GM19468 (cell line): ENCODE data around the gene MCMBP.
"Not testable (repeated sequence)": the region's sequence is repeated elsewhere in the genome, so short reads cannot be mapped to it uniquely, and the experiment has no call there.

Source experiments
- ATAC-seq: cut with Tn5 transposase; IDR thresholded peaks from one replicate; pipeline ENCODE4 v1.9.1; 2021; ENCODE audit warnings: mild to moderate bottlenecking, moderate library complexity, moderate number of reproducible peaks; ENCODE audit not compliant: unreplicated experiment; ENCODE audit errors: extremely low read depth

The MCMBP gene

DNA sequence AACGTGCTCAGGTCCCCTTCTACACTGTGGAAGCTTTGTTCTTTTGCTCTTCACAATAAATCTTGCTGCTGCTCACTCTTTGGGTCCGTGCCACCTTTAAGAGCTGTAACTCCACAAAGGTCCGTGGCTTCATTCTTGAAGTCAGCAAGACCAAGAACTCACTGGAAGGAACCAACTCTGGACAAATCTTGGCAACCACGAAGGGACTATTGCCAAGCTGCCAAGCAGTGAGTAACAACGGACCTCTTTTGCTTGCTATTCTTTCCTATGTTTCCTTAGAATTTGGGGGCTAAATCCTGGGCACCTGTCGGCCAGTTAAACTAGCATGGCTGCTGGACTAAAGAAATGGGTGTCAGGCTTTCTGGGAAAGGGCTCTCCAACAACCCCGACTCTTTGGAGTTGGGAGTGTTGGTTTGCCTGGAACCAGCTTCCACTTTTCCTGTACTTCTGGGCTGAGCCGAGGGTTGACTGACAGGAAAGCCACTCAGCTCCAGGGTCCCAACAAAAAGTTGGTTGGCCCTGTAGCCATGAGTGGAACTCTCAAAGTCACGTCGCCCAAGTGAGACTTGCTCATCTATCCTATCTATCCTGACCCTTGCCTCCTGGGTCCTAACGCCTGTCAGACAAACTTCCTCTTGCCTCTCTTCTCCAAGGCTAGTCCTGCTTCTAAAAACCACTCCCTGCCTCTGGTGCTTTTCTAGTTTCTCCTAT lies 11.4 kb upstream of the MCMBP start:
- ATAC-seq = not testable (repeated sequence)

DNA sequence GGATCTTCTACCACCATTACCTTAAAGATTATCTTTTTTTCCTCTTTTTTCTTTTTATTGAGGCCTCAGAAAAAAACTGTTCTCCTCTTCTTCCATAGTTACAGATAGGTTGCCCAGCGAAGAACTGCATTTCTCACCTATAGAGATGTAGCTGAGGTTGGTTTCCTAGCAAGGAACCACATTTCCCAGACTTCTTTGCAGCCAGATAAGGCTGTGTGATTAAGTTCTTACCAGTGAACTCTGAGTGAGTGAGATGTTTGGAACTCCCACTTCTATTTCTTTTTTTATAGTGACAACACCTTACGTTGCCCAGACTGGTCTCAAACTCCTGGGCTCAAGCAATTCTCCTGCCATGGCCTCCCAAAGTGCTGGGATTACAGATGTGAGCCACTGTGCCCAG lies 5.9 kb upstream of the MCMBP start:
- no peak for ATAC-seq

DNA sequence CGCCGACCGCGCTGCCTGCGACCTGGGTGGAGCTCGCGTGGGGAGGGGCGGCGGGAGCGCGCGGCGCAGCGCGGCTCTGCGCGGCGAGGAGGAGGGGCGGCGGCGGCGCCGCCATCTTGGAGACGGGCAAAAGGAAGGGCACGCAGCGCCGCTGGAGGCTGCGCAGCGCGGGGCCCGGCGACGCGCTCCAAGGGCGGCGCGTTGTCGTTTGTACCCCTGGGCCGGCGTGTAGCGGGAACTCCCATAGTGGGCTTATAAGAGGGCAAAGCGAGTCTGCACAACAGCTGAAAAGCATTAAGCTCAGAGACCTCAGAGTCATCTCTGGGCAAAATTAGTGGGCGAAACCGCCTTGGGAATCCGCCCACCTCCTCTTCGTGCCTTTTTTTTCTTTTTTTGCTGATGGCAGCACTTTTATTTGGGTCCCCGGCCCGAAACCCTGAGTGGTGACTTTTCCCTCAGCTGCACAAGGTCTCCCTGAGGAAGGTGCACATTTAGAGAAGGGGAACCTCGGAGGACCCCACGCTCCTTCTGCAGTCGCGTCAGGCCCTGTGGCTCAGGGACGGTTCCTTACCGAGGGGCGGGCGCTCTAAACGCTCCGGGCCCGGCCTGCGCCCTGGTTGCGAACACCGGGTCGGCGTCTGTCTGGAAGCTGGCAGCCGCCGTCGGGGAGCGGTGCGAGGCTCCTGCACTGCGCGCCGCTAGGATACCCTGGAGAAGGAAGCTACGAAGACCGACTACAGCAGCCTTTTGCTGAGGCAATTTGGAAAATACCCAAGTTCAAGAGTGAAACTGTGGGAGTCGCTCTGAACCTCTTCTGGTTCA lies 428 bp upstream of the MCMBP start:
- ATAC-seq = peak; percentile 92

DNA sequence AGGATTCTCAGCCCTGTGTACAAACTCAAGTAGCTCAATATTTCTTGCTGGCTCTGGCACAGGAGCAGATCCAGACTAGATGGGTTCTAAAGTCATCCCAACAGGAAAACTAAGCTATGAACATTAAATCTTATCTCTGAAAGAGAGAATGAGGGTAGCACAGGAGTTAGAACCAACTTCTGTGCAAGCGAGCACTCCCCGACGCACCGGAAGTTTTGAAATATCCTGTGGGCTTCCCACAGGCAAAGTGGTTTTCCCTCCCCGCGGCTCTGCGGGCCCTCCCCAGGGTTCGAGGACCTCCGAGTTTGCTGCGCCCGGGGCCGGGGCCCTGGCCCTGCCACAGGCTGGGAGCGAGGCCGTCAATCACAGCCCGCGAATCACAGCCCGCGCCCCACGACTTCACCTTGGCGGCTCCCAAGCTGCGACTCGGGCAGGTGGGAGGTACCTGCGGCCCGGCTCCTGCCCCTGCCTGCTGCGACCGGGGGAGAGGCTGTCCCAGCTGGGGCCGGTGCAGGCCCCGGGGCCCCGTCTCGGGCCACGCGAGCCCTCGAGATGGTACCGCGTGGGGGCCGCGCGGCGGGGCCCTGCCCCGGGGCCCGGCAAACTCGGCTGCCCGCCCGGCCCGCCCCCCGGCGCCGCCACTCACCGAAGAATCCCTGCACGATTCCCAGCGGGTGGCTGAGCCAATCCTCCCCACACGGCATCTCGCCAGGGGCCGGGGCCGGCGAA lies 598 bp downstream of the MCMBP start:
- peak; percentile 2 for ATAC-seq

- ATAC-seq = not testable (repeated sequence)
These were observed 3.2 kb downstream of the MCMBP start for GRCh38 chr10:119869398-119869797.

- no peak for ATAC-seq
These were observed 5.3 kb downstream of the MCMBP start for GRCh38 chr10:119867317-119867716.

DNA sequence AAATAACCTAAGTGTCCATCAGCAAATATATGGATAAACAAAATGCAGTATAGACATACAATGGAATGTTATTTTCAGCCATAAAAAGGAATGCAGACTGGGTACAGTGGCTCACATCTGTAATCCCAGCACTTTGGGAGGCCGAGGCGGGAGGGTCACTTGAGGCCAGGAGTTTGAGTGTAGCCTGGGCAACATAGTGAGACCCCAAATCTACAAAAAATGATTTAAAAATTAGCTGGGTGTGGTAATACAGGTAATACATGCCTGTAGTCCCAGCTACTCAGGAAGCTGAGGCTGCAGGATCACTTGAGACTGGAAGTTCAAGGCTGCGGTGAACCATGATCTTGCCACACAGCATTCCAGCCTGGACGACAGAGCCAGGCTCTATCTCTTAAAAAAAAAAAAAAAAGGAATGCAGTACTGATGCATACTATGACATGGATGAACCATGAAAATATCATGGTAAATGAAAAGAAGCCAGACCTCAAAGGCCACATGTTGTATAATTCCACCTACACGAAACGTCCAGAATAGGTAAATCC lies 6.9 kb downstream of the MCMBP start:
- ATAC-seq = no peak

- no peak for ATAC-seq
These were observed 8.6 kb downstream of the MCMBP start for GRCh38 chr10:119863951-119864565.

DNA sequence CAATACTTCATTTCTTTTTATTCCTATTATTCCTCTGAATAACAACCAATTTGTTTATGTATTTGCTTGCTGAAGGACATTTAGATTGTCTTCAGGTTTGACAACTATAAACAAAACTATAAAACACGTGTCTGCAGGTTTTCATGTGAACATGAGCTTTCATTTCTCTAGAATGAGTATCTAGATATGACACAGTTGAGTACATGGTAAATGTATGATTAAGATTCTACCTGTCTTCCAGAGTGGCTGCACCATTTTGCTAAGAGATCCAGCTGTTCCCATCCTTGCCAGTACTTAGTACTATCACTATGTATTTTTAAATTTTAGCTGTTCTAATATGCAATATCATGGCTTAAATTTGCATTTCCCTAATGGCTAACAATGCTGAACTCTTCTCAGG lies 10.1 kb downstream of the MCMBP start:
- ATAC-seq = no peak

GRCh38 chr10:119860866-119861607 lies 11.6 kb downstream of the MCMBP start:
- no peak for ATAC-seq

DNA sequence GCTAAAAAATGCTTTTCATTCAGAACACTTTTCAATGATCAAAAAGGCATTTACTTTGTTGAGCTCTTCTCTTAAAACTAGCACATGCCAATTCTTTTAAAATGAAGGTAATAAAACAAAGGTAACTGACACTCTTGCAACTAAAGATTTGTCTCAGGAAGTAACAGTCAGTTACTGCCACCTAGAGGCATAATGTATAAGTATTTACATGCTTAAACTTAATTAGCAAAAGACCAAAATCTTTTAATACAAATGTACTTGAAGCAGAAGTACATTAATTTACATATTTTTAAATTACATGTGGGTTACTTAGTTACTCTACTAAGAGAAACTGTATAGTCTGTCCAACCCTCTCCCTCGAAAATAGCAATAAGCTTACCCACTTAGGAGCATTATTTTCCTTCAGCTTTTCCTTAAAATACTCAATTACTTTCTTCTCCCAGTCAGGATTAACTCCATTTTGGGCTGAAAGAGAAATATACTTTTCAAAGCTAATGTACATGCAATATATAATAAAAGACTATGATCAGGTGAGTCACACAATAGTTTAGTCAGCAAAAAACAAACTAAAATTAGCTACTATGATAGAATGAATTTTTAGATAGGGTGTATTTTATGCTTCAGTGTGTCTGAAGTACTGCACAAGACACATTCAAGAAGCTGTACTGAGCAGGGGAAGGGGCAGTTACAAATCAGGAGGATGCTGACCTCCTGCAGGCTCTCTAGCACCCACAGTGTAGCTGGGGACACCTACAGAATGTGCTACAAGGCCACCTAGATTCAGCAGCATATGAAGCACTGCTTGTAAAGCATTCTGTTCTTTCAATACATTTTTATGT lies 13.0 kb downstream of the MCMBP start:
- ATAC-seq = no peak

DNA sequence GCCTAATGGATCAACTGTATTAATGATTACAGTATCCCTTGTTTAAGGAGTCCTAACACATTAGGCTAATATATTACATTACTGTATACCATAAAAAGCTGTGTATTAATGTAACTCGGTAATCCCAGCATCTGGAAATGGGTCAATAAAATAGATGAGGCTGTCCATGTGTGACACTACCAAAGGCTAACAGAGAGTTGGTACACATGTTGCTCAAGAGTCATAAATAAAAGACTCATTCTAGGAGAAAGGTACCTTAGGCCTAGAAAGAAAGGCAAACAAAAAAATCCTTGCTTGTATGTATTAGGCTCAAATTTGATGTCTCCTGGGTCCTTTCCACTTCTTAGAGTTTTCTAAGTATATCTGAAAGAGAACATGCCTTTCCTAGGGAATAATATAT lies 14.6 kb downstream of the MCMBP start:
- no peak for ATAC-seq

DNA sequence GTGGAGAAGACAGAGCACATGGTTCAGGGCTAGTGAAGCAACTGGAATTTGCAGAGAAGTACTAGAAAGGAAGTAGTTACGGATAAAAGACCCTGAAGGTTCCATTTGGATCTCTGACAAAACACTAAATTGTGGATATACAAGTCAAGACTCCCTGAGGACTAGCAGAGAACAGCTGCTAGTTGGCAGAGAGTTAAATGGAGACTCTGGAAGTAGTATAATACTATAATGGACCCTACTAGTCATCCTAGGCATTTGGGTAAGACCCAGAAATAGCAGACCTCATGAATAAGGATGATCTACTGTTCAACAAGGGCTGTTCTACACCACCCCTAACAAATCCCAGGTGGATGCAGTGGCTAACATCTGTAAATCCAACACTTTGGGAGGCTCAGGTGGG lies 19.1 kb downstream of the MCMBP start:
- no peak for ATAC-seq

DNA sequence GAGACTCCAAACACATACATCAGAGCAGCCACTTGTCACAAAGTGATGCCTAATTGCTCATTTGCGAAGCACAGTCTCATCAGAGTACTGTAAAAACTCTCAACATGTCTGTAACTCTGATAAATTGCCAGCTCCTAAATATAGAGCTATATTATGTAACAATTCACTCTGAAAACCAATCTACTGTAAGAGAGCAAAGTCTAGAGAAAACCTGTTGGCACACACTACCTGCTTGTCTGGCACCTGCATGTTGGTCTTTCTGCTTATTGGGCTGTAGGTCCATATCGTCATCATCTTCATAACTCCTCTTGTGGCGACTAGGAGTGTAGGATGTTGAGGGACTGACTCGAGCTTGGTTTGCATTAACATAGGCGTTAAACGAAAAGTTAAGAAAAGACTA lies 19.8 kb downstream of the MCMBP start:
- ATAC-seq = no peak

DNA sequence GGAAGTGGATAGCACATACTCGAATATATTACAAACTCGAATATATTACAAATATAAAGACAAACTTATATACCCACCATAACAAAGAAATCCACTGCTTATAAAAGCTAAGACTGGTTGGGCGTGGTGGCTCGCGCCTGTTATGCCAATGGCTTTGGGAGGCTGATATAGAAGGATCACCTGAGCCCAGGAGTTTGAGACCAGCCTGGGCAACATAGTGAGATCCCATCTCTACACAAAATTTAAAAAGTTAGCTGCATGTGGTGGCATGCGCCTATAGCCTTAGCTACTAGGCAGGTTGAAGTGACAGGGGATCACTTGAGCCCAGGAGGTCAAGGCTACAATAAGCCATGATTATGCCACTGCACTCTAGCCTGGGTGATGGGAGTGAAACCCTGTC lies 20.4 kb downstream of the MCMBP start:
- ATAC-seq = no peak

DNA sequence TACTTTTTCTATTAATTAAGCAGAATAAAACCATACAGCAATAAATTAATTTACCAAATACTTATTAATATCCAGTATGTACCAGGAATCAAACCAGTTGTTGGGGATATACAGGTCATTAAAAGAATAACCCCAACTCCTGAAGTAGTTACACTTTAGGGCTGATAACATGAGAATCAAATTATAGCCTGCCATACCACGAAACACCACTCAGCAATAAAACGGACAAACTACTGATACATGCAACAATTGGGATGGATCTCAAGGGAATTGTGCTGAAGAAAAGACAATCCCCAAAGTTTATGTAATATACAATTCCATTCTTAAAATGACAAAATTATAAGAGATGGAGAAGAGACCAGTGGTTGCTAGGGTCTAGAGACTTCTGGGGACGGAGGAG lies 22.7 kb downstream of the MCMBP start:
- ATAC-seq = no peak

- ATAC-seq = no peak
These were observed 23.4 kb downstream of the MCMBP start for GRCh38 chr10:119849031-119849789.

- no peak for ATAC-seq
These were observed 27.0 kb downstream of the MCMBP start for GRCh38 chr10:119845656-119846055.
